Neural crest cell (in vitro differentiated cells): ENCODE results near the gene AKT1. TPM values are rescaled to one million over a fixed set of nuclear protein-coding genes. Genes with fewer than 3 reads are reported as not detected.

Source experiments
- DNase-seq: peaks from one replicate; pipeline ENCODE4 v3.0.0; 2021; ENCODE audit warnings: low read depth, mixed read lengths, low spot score
- H3K27ac Mint-ChIP-seq: one replicate; pipeline ENCODE4 v1.8.0; 2021; ENCODE audit warnings: mild to moderate bottlenecking, mixed read lengths; ENCODE audit not compliant: unreplicated experiment
- H3K27me3 Mint-ChIP-seq: 2 replicates; pipeline ENCODE4 v1.8.0; 2021; ENCODE audit warnings: low read depth, mild to moderate bottlenecking, mixed read lengths
- H3K36me3 Mint-ChIP-seq: 2 replicates; pipeline ENCODE4 v1.8.0; 2021; ENCODE audit warnings: low read depth, mild to moderate bottlenecking, mixed read lengths
- H3K4me1 Mint-ChIP-seq: 2 replicates; pipeline ENCODE4 v1.8.0; 2021; ENCODE audit warnings: mixed read lengths
- H3K4me3 Mint-ChIP-seq: one replicate; pipeline ENCODE4 v1.8.0; 2021; ENCODE audit warnings: mild to moderate bottlenecking, mixed read lengths
- H3K9me3 Mint-ChIP-seq: 2 replicates; pipeline ENCODE4 v1.8.0; 2021; ENCODE audit warnings: mixed read lengths
- CTCF ChIP-seq: fragments of 200-600 bp; sonication (generic); conservative IDR thresholded peaks from 2 replicates; pipeline ENCODE4 v1.5.0; 2021; ENCODE audit warnings: antibody characterized with exemption, mild to moderate bottlenecking
- total RNA-seq: library from RNA; stranded (reverse); gene quantifications from 2 replicates; pipeline ENCODE4 v1.2.1, GENCODE V29; 2021

Gene AKT1
- total RNA-seq, 1 donor from 2014 or later = 191 TPM

GRCh38 chr14:104801520-104802393 is 6.2 kb upstream of the AKT1 start:
- H3K4me3 Mint-ChIP-seq = peak overlapping the region; percentile 82
- peaks cover 5% of the 10 kb centered on the region for H3K9me3 Mint-ChIP-seq
- H3K27me3 Mint-ChIP-seq = peaks cover 55% of the 10 kb centered on the region
- peaks cover 2% of the 10 kb centered on the region for H3K36me3 Mint-ChIP-seq
- H3K4me1 Mint-ChIP-seq = peaks cover 18% of the 10 kb centered on the region
- no peak overlapping the region for H3K27ac Mint-ChIP-seq
- no peak for DNase-seq
- no peak for TF ChIP-seq CTCF

GRCh38 chr14:104800771-104801519 is 5.4 kb upstream of the AKT1 start, which contains the start of gene ZBTB42:
Gene ZBTB42, plus strand, starts transcription at chr14:104801101. Its CDS starts 97 bp downstream, at chr14:104801198.
- no peaks in the 10 kb centered on the region for H3K9me3 Mint-ChIP-seq
- H3K4me3 Mint-ChIP-seq = peak within 1 kb of the TSS; percentile 90
- no peak for TF ChIP-seq CTCF
- no peaks in the 10 kb centered on the region for H3K36me3 Mint-ChIP-seq
- H3K27ac Mint-ChIP-seq = no peak within 1 kb of the TSS
- H3K27me3 Mint-ChIP-seq = peaks cover 63% of the 10 kb centered on the region
- DNase-seq = no peak
- peaks cover 21% of the 10 kb centered on the region for H3K4me1 Mint-ChIP-seq

GRCh38 chr14:104800015-104800770 is 4.6 kb upstream of the AKT1 start:
- no peak for DNase-seq
- peaks cover 63% of the 10 kb centered on the region for H3K27me3 Mint-ChIP-seq
- no peaks in the 10 kb centered on the region for H3K9me3 Mint-ChIP-seq
- H3K36me3 Mint-ChIP-seq = no peaks in the 10 kb centered on the region
- H3K4me1 Mint-ChIP-seq = peaks cover 21% of the 10 kb centered on the region
- no peak overlapping the region for H3K27ac Mint-ChIP-seq
- TF ChIP-seq CTCF = peak; percentile 47
- peak overlapping the region; percentile 90 for H3K4me3 Mint-ChIP-seq

DNA sequence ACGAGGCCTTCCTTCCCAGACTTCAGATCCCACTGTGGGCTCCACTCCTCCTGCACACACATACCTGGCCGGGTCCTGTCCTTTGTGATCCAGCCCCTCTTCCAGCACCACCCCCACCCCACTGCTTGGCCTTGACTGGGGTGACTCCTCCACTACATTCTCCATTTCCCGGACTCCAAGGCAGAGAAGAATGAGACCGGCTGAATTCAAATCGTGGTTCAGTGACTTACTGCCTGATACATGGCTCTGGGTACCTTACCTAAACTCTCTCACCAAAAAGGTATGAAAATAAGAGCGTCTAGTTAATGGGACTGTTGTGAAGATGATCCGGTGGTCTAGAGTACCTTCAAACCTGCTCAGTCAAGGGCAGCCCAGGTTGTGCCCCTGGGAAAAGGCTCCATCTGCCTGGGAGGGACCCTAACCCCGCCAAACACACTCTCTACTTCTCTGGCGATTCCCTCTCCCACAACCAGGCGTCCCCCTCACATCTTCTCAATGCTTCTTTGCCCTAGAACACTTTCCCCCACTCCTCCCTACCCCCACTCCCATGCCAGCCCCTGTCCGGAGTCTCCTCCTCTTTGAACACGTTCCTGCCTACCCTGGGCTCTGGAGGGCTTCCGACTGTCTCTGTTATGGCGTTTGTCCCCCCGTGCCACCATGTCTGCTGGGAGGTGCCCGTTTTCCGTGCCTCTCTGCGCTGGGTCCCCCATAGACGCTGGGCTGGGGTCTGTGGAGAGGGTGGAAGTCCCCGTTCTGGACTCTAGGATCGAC is 3.9 kb upstream of the AKT1 start:
- H3K9me3 Mint-ChIP-seq = no peaks in the 10 kb centered on the region
- no peaks in the 10 kb centered on the region for H3K36me3 Mint-ChIP-seq
- TF ChIP-seq CTCF = peak; percentile 12
- H3K4me3 Mint-ChIP-seq = peak overlapping the region; percentile 90
- peaks cover 63% of the 10 kb centered on the region for H3K27me3 Mint-ChIP-seq
- no peak for DNase-seq
- H3K27ac Mint-ChIP-seq = no peak overlapping the region
- H3K4me1 Mint-ChIP-seq = peaks cover 24% of the 10 kb centered on the region
